BE2C (cell line): Measurements from ENCODE around the gene FAM53B.

Experiments
- DNase-seq: peaks from one replicate; pipeline ENCODE4 v3.0.0-alpha.2; 2020
- H3K27me3 ChIP-seq: fragments of 250-450 bp; sonication (Bioruptor Pico); 2 replicates; pipeline ENCODE4 v1.5.1; 2020; ENCODE audit warnings: mild to moderate bottlenecking
- H3K36me3 ChIP-seq: fragments of 250-450 bp; sonication (Bioruptor Pico); 2 replicates; pipeline ENCODE4 v1.5.1; 2020; ENCODE audit warnings: mild to moderate bottlenecking
- H3K4me1 ChIP-seq: fragments of 250-450 bp; sonication (Bioruptor Pico); 2 replicates; pipeline ENCODE4 v1.5.1; 2020
- H3K4me3 ChIP-seq: 2 replicates; pipeline ENCODE4 v1.5.1; 2011; ENCODE audit warnings: low read depth, low read length
- H3K9me3 ChIP-seq: fragments of 250-450 bp; sonication (Bioruptor Pico); 2 replicates; pipeline ENCODE4 v1.5.1; 2020
- TF ChIP-seq, protein P1 (sequence below): IDR thresholded peaks from 2 replicates; pipeline ENCODE4 v1.5.1; 2012; ENCODE audit warnings: mild to moderate bottlenecking, low read depth, low read length

FAM53B gene

DNA sequence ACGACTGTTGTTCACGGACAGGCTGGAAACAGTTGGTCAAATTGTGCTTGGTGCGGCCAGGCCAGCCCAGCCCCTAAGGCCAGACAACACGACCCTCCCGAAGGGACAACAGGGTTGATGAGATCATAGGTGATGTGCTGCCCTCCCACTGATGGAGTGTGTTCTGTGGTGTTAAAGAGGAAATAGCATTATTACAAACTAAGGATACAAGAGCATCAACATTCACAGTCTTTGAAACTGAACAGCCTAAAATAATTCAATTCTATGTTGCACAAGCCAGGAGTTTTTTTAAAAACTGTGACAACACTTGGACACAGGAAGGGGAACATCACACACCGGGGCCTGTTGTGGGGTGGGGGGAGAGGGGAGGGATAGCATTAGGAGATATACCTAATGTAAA lies 87.6 kb downstream of the FAM53B start:
- DNase-seq, result no peak
- H3K9me3 ChIP-seq, result no peaks in the 10 kb centered on the region
- no peaks in the 10 kb centered on the region for H3K27me3 ChIP-seq
- no peak overlapping the region for H3K4me3 ChIP-seq
- no peaks in the 10 kb centered on the region for H3K36me3 ChIP-seq
- H3K4me1 ChIP-seq, result peaks cover 5% of the 10 kb centered on the region; the same call in 1 of the 2 replicates
- TF ChIP-seq, protein P1, sequence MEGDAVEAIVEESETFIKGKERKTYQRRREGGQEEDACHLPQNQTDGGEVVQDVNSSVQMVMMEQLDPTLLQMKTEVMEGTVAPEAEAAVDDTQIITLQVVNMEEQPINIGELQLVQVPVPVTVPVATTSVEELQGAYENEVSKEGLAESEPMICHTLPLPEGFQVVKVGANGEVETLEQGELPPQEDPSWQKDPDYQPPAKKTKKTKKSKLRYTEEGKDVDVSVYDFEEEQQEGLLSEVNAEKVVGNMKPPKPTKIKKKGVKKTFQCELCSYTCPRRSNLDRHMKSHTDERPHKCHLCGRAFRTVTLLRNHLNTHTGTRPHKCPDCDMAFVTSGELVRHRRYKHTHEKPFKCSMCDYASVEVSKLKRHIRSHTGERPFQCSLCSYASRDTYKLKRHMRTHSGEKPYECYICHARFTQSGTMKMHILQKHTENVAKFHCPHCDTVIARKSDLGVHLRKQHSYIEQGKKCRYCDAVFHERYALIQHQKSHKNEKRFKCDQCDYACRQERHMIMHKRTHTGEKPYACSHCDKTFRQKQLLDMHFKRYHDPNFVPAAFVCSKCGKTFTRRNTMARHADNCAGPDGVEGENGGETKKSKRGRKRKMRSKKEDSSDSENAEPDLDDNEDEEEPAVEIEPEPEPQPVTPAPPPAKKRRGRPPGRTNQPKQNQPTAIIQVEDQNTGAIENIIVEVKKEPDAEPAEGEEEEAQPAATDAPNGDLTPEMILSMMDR, result no peak

- TF ChIP-seq, protein P1, result no peak
- Histone ChIP-seq H3K27me3 (no peaks in the 10 kb centered on the region), H3K36me3 (no peaks in the 10 kb centered on the region), H3K4me3 (no peak overlapping the region), H3K4me1 (peaks cover 5% of the 10 kb centered on the region; the same call in 1 of the 2 replicates), H3K9me3 (no peaks in the 10 kb centered on the region)
- no peak for DNase-seq
Observed at GRCh38 chr10:124656113-124656490, 88.1 kb downstream of the FAM53B start.

- H3K4me1 ChIP-seq, result peaks cover 7% of the 10 kb centered on the region
- H3K27me3 ChIP-seq, result no peaks in the 10 kb centered on the region
- no peak for DNase-seq
- no peak overlapping the region for H3K4me3 ChIP-seq
- TF ChIP-seq, protein P1, result no peak
- no peaks in the 10 kb centered on the region for H3K9me3 ChIP-seq
- no peaks in the 10 kb centered on the region for H3K36me3 ChIP-seq
Observed at GRCh38 chr10:124655191-124656112, 88.7 kb downstream of the FAM53B start.

GRCh38 chr10:124654686-124655085 lies 89.5 kb downstream of the FAM53B start:
- H3K9me3 ChIP-seq, result no peaks in the 10 kb centered on the region

GRCh38 chr10:124653811-124654651 lies 90.1 kb downstream of the FAM53B start:
- DNase-seq, result no peak
- TF ChIP-seq, protein P1, result no peak
- H3K4me1 ChIP-seq, result peaks cover 21% of the 10 kb centered on the region

More at GRCh38 chr10:124654686-124655085, 89.5 kb downstream of the FAM53B start:
- Histone ChIP-seq H3K4me3 (no peak overlapping the region), H3K27me3 (no peaks in the 10 kb centered on the region), H3K36me3 (no peaks in the 10 kb centered on the region), H3K4me1 (peaks cover 14% of the 10 kb centered on the region)
- DNase-seq, result no peak
- TF ChIP-seq, protein P1, result no peak

GRCh38 chr10:124653311-124653710 lies 90.9 kb downstream of the FAM53B start:
- Histone ChIP-seq H3K9me3 (no peaks in the 10 kb centered on the region), H3K36me3 (no peaks in the 10 kb centered on the region), H3K4me3 (no peak overlapping the region), H3K4me1 (peaks cover 24% of the 10 kb centered on the region), H3K27me3 (no peaks in the 10 kb centered on the region)
- TF ChIP-seq, protein P1, result no peak
- no peak for DNase-seq

More at GRCh38 chr10:124653811-124654651, 90.1 kb downstream of the FAM53B start:
- Histone ChIP-seq H3K9me3 (no peaks in the 10 kb centered on the region), H3K27me3 (no peaks in the 10 kb centered on the region), H3K36me3 (no peaks in the 10 kb centered on the region), H3K4me3 (no peak overlapping the region)
